CD4-positive, alpha-beta memory T cell (primary cell): ENCODE results near the gene ATAD2B. TPM values are rescaled to one million over a fixed set of nuclear protein-coding genes. Genes with fewer than 3 reads are reported as not detected.

ENCODE experiments used
- CTCF ChIA-PET: fragments of 350-600 bp; sonication (Branson Sonifier 250); formaldehyde crosslinking; loops from one replicate; lab custom pipeline; 2021; ENCODE audit warnings: inconsistent platforms; ENCODE audit not compliant: partially characterized antibody; lab: Charles Lee
- POLR2A ChIA-PET: fragments of 350-600 bp; sonication (Branson Sonifier 250); formaldehyde crosslinking; loops from one replicate; lab custom pipeline; 2021; ENCODE audit not compliant: partially characterized antibody; lab: Charles Lee
- DNase-seq, 5 donors: peaks; one replicate each; pipeline versions ENCODE4 v3.0.0 to v3.0.0-alpha.2; 2020 to 2022; ENCODE audit warnings: mixed read lengths in 1 of 5
- H3K27ac ChIP-seq: one replicate; pipeline ENCODE4 v1.7.0; 2013; ENCODE audit warnings: low read depth, low read length
- H3K27me3 ChIP-seq: 2 replicates; pipeline ENCODE4 v1.7.0; 2013; ENCODE audit warnings: mild to moderate bottlenecking, low read length, moderate library complexity; ENCODE audit not compliant: insufficient read depth
- H3K36me3 ChIP-seq: 2 replicates; pipeline ENCODE4 v1.7.0; 2013; ENCODE audit warnings: mild to moderate bottlenecking, low read length, moderate library complexity; ENCODE audit not compliant: insufficient read depth
- H3K4me1 ChIP-seq: 2 replicates; pipeline ENCODE4 v1.7.0; 2013; ENCODE audit warnings: mild to moderate bottlenecking, low read length, moderate library complexity; ENCODE audit not compliant: insufficient read depth
- H3K4me3 ChIP-seq, 2 donors: one replicate each; pipeline ENCODE4 v1.7.0; 2013; ENCODE audit warnings: low read length in 2 of 2, mild to moderate bottlenecking in 1 of 2
- H3K9me3 ChIP-seq, 2 donors: one replicate each; pipeline ENCODE4 v1.7.0; 2013; ENCODE audit warnings: low read length in 2 of 2, control low read depth in 1 of 2; ENCODE audit not compliant: control insufficient read depth in 1 of 2
- H3K27ac Mint-ChIP-seq, 7 donors: one replicate each; pipeline ENCODE4 v1.8.0; 2020 to 2021; ENCODE audit warnings: mixed read lengths in 7 of 7, mild to moderate bottlenecking in 6 of 7, inconsistent platforms in 3 of 7, moderate library complexity in 3 of 7
- H3K27me3 Mint-ChIP-seq, 2 donors: one replicate each; pipeline ENCODE4 v1.8.0; 2020 to 2021; ENCODE audit warnings: mixed read lengths in 2 of 2
- H3K36me3 Mint-ChIP-seq, 2 donors: one replicate each; pipeline ENCODE4 v1.8.0; 2020 to 2021; ENCODE audit warnings: mixed read lengths in 2 of 2, inconsistent platforms in 1 of 2, mild to moderate bottlenecking in 1 of 2
- H3K4me1 Mint-ChIP-seq, 4 donors: one replicate each; pipeline ENCODE4 v1.8.0; 2020 to 2021; ENCODE audit warnings: mixed read lengths in 4 of 4, mild to moderate bottlenecking in 1 of 4
- H3K4me3 Mint-ChIP-seq, 8 donors: one replicate each; pipeline ENCODE4 v1.8.0; 2020 to 2021; ENCODE audit warnings: mixed read lengths in 8 of 8, mild to moderate bottlenecking in 7 of 8, moderate library complexity in 6 of 8, inconsistent platforms in 3 of 8
- H3K9me3 Mint-ChIP-seq, 8 donors: one replicate each; pipeline ENCODE4 v1.8.0; 2020 to 2021; ENCODE audit warnings: mixed read lengths in 8 of 8, mild to moderate bottlenecking in 5 of 8, inconsistent platforms in 3 of 8, moderate library complexity in 1 of 8
- intact Hi-C: fragments of 100-400 bp; cut with micrococcal nuclease; formaldehyde crosslinking; loops from one replicate; pipeline ENCODE4 v1.15.1; 2023
- polyA plus RNA-seq, 2 donors: library from polyadenylated mRNA; unstranded; fragments of 300-500 nt; fragmentation: Illumina TruSeq; gene quantifications; one replicate each; pipeline ENCODE4 v1.2.3, GENCODE V29; 2021
- total RNA-seq, 2 experiments: library from RNA; stranded (reverse); gene quantifications; one replicate each; pipeline ENCODE4 v1.2.3, GENCODE V29; 2021

ATAD2B gene
- total and polyA plus RNA-seq, 4 experiments from 2014 or later, result 3.8 to 44.4 (median 22.9) TPM

DNA sequence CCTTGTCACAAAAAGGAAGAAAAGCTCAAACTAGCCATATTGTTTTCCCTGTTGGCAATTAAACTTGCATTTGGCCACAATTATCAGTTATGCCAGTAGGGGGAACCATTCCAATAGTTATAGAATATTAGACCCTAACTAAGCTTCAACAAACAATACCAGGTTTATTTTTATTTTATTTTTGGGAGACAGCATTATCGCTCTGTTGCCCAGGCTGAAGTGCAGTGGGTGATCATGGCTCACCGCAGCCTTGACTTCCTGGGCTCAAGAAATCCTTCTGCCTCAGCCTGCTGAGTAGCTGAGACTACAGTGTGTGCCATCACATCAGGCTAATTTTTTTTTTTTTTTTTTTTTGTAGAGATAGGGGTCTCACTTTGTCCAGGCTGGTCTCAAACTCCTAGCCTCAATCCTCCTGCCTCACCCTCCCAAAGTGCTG is 102.1 kb downstream of the ATAD2B start:
- no peak overlapping the region for H3K27ac Mint-ChIP-seq

DNA sequence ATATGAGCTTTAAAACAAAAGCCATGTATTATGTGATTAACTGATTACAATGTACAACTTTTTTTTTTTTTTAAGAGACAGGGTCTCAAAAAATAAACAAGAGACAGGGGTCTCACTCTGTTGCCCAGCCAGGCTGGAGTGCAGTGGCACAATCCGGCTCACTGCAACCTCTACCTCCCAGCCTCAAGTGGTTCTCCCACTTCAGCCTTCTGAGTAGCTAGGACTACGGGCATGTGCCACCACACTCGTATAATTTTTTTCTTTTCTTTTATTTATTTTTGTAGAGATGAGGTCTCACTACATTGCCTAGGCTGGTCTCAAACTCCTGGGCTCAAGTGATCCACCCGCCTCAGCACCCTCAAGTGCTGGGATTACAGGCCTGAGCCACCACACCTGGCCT is 103.1 kb downstream of the ATAD2B start:
- CTCF ChIA-PET, result interaction anchor here (0.7 to 4.7 kb wide), 18 partner anchors 9 to 344 kb away, joined by 3 to 108 read pairs (median 4); partner anchors contain the start of genes ATAD2B, SF3B6 and TP53I3
- Histone ChIP-seq H3K27ac (no peak overlapping the region), H3K9me3 (no peaks in the 10 kb centered on the region), H3K27me3 (no peaks in the 10 kb centered on the region), H3K36me3 (peaks cover 7% of the 10 kb centered on the region), H3K4me1 (no peaks in the 10 kb centered on the region), H3K4me3 (no peak overlapping the region)
- Mint-ChIP-seq H3K27ac (no peak overlapping the region), H3K4me1 (peaks cover 0 to 4% (median 0%) of the 10 kb centered on the region in 4 donors), H3K9me3 (no peaks in the 10 kb centered on the region), H3K36me3 (peaks cover 4 to 26% of the 10 kb centered on the region in 2 donors), H3K27me3 (no peaks in the 10 kb centered on the region), H3K4me3 (no peak overlapping the region)
- no peak for DNase-seq
- intact Hi-C loops, result loop anchor here (1.0 to 10.0 kb wide), 6 partner anchors 103 to 561 kb away; partner anchors contain the start of genes ATAD2B and TP53I3
- POLR2A ChIA-PET, result interaction anchor here (1.9 to 2.6 kb wide), 2 partner anchors 253 to 260 kb away, joined by 8 to 9 read pairs; partner anchors contain the start of genes SF3B6 and TP53I3

More for the DNA sequence above, 102.1 kb downstream of the ATAD2B start:
- Mint-ChIP-seq H3K9me3 (no peaks in the 10 kb centered on the region), H3K4me1 (peaks cover 0 to 4% (median 0%) of the 10 kb centered on the region in 4 donors), H3K36me3 (peaks cover 4 to 23% of the 10 kb centered on the region in 2 donors), H3K4me3 (no peak overlapping the region), H3K27me3 (no peaks in the 10 kb centered on the region)
- peak in 4 of 5 donors; percentile 45 to 63 (median 54) for DNase-seq
- Histone ChIP-seq H3K27me3 (no peaks in the 10 kb centered on the region), H3K27ac (no peak overlapping the region), H3K4me1 (no peaks in the 10 kb centered on the region), H3K9me3 (no peaks in the 10 kb centered on the region), H3K36me3 (peaks cover 7% of the 10 kb centered on the region), H3K4me3 (no peak overlapping the region)
- ChIA-PET POLR2A (interaction anchor here (0.8 to 2.6 kb wide), 4 partner anchors 18 to 259 kb away, joined by 3 to 9 read pairs (median 6); partner anchors contain the start of genes ATAD2B, SF3B6 and TP53I3), CTCF (interaction anchor here (0.6 to 4.7 kb wide), 26 partner anchors 8 to 553 kb away, joined by 3 to 108 read pairs (median 4); partner anchors contain the start of genes ATAD2B, SF3B6 and TP53I3)
- intact Hi-C loops, result loop anchor here (1.0 to 10.0 kb wide), 6 partner anchors 102 to 560 kb away; partner anchors contain the start of genes ATAD2B and TP53I3

DNA sequence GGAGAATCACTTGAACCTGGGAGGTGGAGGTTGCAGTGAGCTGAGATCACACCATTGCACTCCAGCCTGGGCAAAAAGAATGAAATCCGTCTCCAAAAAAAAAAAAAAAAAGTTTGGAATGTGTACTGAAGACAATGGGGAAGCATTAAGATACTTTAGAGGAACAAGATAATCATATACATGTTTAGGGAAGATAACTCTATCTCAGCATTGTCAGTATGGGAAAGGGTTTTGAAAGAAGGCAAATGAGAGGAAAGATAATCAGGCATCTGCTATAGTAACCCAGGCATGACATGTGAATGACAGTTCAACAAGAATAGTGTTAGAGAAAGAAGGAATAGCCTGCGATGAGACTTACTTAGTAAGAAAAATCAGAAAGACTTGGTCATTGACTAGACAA is 112.0 kb downstream of the ATAD2B start:
- ChIA-PET POLR2A (no interaction called here), CTCF (interaction anchor here (1.3 kb wide), 1 partner anchor 10 kb away, joined by 4 read pairs; no protein-coding TSS in a partner anchor)
- H3K4me1 Mint-ChIP-seq, result no peaks in the 10 kb centered on the region
- no peaks in the 10 kb centered on the region for H3K27me3 Mint-ChIP-seq
- H3K36me3 Mint-ChIP-seq, result peaks cover 25 to 39% of the 10 kb centered on the region in 2 donors
- Histone ChIP-seq H3K27ac (no peak overlapping the region), H3K27me3 (no peaks in the 10 kb centered on the region), H3K4me3 (no peak overlapping the region), H3K36me3 (peaks cover 10% of the 10 kb centered on the region), H3K4me1 (no peaks in the 10 kb centered on the region), H3K9me3 (no peaks in the 10 kb centered on the region)
- intact Hi-C loops, result no loop called here
- H3K4me3 Mint-ChIP-seq, result no peak overlapping the region
- peak overlapping the region in 1 of 7 donors; percentile 45 for H3K27ac Mint-ChIP-seq
- H3K9me3 Mint-ChIP-seq, result no peaks in the 10 kb centered on the region
- DNase-seq, result no peak

DNA sequence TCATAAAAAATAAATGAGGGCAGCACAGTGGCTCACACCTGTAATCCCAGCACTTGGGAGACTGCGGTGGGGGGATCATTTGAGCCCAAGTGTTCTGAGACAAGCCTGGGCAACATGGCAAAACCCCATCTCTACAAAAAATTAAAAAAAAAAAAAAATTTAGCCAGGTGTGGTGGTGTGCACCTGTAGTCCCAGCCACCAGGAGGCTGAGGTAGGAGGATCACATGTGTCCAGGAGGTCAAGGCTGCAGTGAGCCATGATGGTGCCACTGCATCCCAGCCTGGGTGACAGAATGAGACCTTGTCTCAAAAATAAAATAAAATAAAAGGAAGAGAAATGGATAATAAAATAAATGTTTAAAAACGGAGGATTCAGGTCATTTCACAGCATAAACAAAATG is 113.5 kb downstream of the ATAD2B start:
- no peak for DNase-seq
- peaks cover 17% of the 10 kb centered on the region for H3K36me3 ChIP-seq
- Mint-ChIP-seq H3K4me3 (no peak overlapping the region), H3K4me1 (no peaks in the 10 kb centered on the region), H3K9me3 (no peaks in the 10 kb centered on the region), H3K27ac (no peak overlapping the region), H3K27me3 (no peaks in the 10 kb centered on the region), H3K36me3 (peaks cover 35 to 44% of the 10 kb centered on the region in 2 donors)
- no peak overlapping the region for H3K4me3 ChIP-seq
- no peaks in the 10 kb centered on the region for H3K4me1 ChIP-seq
- no peak overlapping the region for H3K27ac ChIP-seq
- H3K27me3 ChIP-seq, result no peaks in the 10 kb centered on the region
- intact Hi-C loops, result no loop called here
- H3K9me3 ChIP-seq, result no peaks in the 10 kb centered on the region
- ChIA-PET POLR2A (no interaction called here), CTCF (interaction anchor here (0.6 kb wide), 1 partner anchor 69 kb away, joined by 3 read pairs; no protein-coding TSS in a partner anchor)

DNA sequence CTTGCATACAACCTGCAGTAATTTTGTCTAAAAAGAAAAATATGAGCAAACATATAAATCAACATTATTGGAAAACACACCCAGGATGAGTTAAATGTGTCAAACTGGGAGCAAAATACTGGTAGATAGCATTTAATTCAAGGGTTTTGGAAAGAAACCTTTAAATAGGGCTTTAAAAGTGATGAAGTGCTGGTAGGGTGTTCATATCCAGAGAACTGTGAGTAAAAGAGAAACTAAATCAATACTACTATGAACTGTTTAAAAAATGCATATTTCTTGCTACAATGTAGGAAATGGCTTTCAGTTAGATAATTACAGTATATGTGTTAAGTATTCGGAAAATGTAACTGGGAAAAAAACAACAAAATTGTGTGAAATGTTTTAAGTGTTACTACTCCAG is 117.8 kb downstream of the ATAD2B start:
- ChIA-PET POLR2A (no interaction called here), CTCF (no interaction called here)
- Histone ChIP-seq H3K9me3 (no peaks in the 10 kb centered on the region), H3K36me3 (peaks cover 15% of the 10 kb centered on the region), H3K4me1 (no peaks in the 10 kb centered on the region), H3K27me3 (no peaks in the 10 kb centered on the region), H3K27ac (no peak overlapping the region), H3K4me3 (no peak overlapping the region)
- no peaks in the 10 kb centered on the region for H3K9me3 Mint-ChIP-seq
- DNase-seq, result no peak
- peak overlapping the region in 1 of 7 donors; percentile 69 for H3K27ac Mint-ChIP-seq
- no peaks in the 10 kb centered on the region for H3K27me3 Mint-ChIP-seq
- no peak overlapping the region for H3K4me3 Mint-ChIP-seq
- peaks cover 0 to 2% (median under 1%) of the 10 kb centered on the region in 4 donors for H3K4me1 Mint-ChIP-seq
- H3K36me3 Mint-ChIP-seq, result peaks cover 34 to 42% of the 10 kb centered on the region in 2 donors
- intact Hi-C loops, result no loop called here

DNA sequence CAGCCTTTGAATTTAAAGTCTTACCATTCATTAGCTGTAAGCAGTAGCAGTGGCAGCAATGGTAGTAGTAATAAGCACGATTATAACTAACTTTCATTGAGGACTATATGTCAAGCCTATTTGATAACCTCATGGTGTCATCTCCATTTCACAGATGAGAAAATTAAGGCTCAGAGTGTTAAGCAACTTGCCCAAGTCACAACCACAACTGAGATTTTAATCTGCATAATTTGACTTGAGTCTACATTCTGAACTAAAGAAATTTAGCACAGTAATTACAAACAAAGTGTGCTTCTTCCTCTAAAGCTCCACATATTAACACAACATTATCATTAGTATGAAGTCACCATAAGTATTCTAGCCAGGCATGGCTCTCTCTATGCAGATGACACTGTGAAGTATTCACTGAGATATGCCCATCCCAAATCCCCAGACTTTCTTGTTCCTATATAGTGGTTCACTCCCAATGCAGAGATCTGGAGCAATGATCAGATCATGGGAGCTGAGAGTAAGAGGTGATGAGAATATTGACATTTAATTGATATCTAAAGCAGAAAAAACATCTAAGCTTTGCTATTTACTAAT is 120.2 kb downstream of the ATAD2B start:
- no peaks in the 10 kb centered on the region for H3K27me3 ChIP-seq
- H3K4me3 Mint-ChIP-seq, result no peak overlapping the region
- H3K27ac ChIP-seq, result no peak overlapping the region
- no peaks in the 10 kb centered on the region for H3K27me3 Mint-ChIP-seq
- H3K4me3 ChIP-seq, result no peak overlapping the region
- ChIA-PET CTCF (interaction anchor here (1.0 kb wide), 1 partner anchor 18 kb away, joined by 4 read pairs; no protein-coding TSS in a partner anchor), POLR2A (interaction anchor here (1.4 kb wide), 1 partner anchor 18 kb away, joined by 3 read pairs; no protein-coding TSS in a partner anchor)
- no peaks in the 10 kb centered on the region for H3K9me3 Mint-ChIP-seq
- intact Hi-C loops, result no loop called here
- no peak overlapping the region for H3K27ac Mint-ChIP-seq
- peaks cover 34 to 48% of the 10 kb centered on the region in 2 donors for H3K36me3 Mint-ChIP-seq
- no peaks in the 10 kb centered on the region for H3K4me1 ChIP-seq
- peaks cover 15% of the 10 kb centered on the region for H3K36me3 ChIP-seq
- H3K4me1 Mint-ChIP-seq, result peaks cover 0 to 4% (median under 1%) of the 10 kb centered on the region in 4 donors
- H3K9me3 ChIP-seq, result no peaks in the 10 kb centered on the region
- DNase-seq, result no peak

DNA sequence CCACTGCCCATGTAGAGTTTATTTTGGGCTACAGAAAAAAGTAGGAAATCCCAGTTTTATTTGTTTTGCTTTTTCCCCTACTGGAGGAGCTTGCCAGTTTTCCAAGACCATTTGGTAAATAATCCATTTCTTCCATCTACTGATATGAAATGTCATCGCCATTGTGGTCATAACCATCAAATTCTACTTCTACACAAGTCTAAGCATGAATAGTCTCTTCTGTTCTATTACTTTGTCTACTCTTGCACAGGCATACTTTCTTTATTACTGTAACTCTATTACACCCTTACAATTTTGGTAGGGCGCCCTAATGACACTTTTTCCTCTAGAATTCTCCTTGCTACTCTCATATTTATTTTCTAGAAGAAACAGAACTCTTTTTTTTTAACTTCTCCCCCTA is 120.7 kb downstream of the ATAD2B start:
- ChIA-PET CTCF (interaction anchor here (1.0 to 1.3 kb wide), 2 partner anchors 8 to 18 kb away, joined by 3 to 4 read pairs; no protein-coding TSS in a partner anchor), POLR2A (interaction anchor here (1.4 kb wide), 1 partner anchor 19 kb away, joined by 3 read pairs; no protein-coding TSS in a partner anchor)
- no peaks in the 10 kb centered on the region for H3K27me3 Mint-ChIP-seq
- Histone ChIP-seq H3K9me3 (no peaks in the 10 kb centered on the region), H3K27me3 (no peaks in the 10 kb centered on the region), H3K27ac (no peak overlapping the region), H3K4me1 (no peaks in the 10 kb centered on the region), H3K4me3 (no peak overlapping the region), H3K36me3 (peaks cover 15% of the 10 kb centered on the region)
- H3K27ac Mint-ChIP-seq, result no peak overlapping the region
- no peaks in the 10 kb centered on the region for H3K9me3 Mint-ChIP-seq
- H3K4me1 Mint-ChIP-seq, result peaks cover 0 to 4% (median under 1%) of the 10 kb centered on the region in 4 donors
- no peak overlapping the region for H3K4me3 Mint-ChIP-seq
- intact Hi-C loops, result no loop called here
- no peak for DNase-seq
- peaks cover 33 to 47% of the 10 kb centered on the region in 2 donors for H3K36me3 Mint-ChIP-seq
